Fibroblast of villous mesenchyme (primary cell): ENCODE measurements around the gene STX3. TPM values are rescaled to one million over a fixed set of nuclear protein-coding genes. Genes with fewer than 3 reads are reported as not detected.

Experiments used
- DNase-seq: peaks from one replicate; pipeline ENCODE4 v3.0.0-alpha.2; 2010; ENCODE audit warnings: low read depth
- H3K4me3 ChIP-seq: 2 replicates; pipeline ENCODE4 v1.5.1; 2011; ENCODE audit warnings: low read depth, mild to moderate bottlenecking, low read length
- CTCF ChIP-seq: IDR thresholded peaks from 2 replicates; pipeline ENCODE4 v1.5.1; 2012; ENCODE audit warnings: low read depth, mild to moderate bottlenecking, low read length; ENCODE audit not compliant: insufficient read depth
- total RNA-seq: library from RNA; depleted of rRNA; stranded (reverse); fragments of >200 nt; gene quantifications from 2 replicates; pipeline ENCODE4 v1.2.3, GENCODE V29; 2012

The STX3 gene
- total RNA-seq, 1 donor, result 33.7 TPM

GRCh38 chr11:59822989-59823566, 67.9 kb downstream of the STX3 start:
- peak; percentile 70 for DNase-seq
- TF ChIP-seq CTCF, result peak; percentile 68
- H3K4me3 ChIP-seq, result no peak overlapping the region

- DNase-seq, result no peak
- H3K4me3 ChIP-seq, result no peak overlapping the region
- no peak for TF ChIP-seq CTCF
These were observed 74.2 kb downstream of the STX3 start for GRCh38 chr11:59829358-59829757.

- no peak overlapping the region for H3K4me3 ChIP-seq
- TF ChIP-seq CTCF, result no peak
- no peak for DNase-seq
These were observed 78.4 kb downstream of the STX3 start for GRCh38 chr11:59833602-59834001.

DNA sequence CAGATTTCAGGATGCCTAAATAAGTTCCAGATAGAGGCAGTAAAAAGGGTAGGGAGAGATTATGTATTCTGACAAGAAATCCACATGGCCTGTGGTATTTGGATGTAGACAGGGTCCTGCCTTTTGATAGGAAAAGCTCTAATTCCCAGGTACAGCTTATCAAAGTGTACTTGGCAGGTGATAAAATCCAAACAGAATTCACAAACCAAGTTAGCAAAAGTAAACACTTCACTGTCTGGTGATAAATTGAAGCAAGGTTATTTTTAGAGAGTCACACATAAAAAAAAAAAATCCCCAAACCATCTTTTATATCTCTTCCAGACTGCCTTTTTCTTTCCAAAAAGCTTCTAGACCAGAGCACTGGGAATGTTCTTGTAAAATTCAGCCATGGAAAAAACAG, 84.4 kb downstream of the STX3 start:
- TF ChIP-seq CTCF, result no peak
- H3K4me3 ChIP-seq, result no peak overlapping the region
- DNase-seq, result no peak

GRCh38 chr11:59841514-59841913, 86.3 kb downstream of the STX3 start:
- no peak for TF ChIP-seq CTCF
- DNase-seq, result no peak
- H3K4me3 ChIP-seq, result no peak overlapping the region

DNA sequence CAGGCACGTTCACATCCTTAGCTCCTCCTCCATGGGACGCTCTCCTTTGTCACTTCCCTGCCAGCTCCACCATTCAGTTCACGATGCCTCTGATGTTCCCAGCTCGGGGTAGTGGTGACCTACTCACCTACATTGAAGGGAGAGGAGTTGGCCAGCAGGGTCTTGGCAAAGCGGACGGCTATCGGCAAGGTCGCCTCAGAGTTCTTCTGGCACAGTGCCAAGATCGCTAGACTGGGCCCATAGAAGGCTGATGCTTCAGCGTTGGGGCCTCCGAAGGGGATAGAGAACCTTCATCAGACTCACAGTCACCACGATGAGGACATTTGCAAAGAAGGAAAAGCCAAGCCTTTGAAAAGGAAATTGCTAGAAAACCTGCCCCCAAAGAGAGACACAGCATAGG, 87.1 kb downstream of the STX3 start:
- no peak overlapping the region for H3K4me3 ChIP-seq
- no peak for TF ChIP-seq CTCF
- DNase-seq, result no peak

DNA sequence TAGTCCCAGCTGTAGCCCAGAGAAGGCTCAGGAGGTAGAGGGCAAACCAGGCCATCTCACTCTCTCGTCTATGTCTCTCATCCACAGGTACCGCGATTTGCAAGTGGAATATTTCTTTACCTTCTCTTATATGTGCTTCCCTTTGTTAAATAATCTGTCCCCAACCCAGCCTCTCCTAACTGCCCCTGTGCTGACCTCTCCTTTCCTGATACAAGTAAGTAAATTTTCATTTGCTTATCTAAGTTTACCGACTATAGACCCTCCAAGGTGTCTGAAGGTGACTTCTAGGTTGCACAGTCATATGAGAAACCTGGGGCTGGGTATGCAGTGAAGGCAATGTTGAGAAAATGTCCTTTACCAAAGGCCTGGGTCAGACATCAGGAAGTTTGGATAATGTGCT, 90.2 kb downstream of the STX3 start, which contains the start of gene CBLIF:
TSS of gene CBLIF (minus strand) at position 101 of the 400 bp plus-strand sequence. CDS start at position 55, 46 bp downstream.
- DNase-seq, result no peak
- no peak within 1 kb of the TSS for H3K4me3 ChIP-seq
- no peak for TF ChIP-seq CTCF
